K562 (cell line): ENCODE measurements around the gene VPS37D. TPM values are rescaled to one million over a fixed set of nuclear protein-coding genes. Genes with fewer than 3 reads are reported as not detected.

ENCODE experiments used
- BRCA1 ChIP-seq, 2 experiments: fragments of 450-650 bp in 1 of 2; sonication (generic) in 1 of 2; formaldehyde crosslinking in 1 of 2; IDR thresholded peaks; 2 replicates each; pipeline versions ENCODE4 v1.5.0 to v1.6.1; 2017 to 2020; ENCODE audit warnings: mild to moderate bottlenecking in 1 of 2, missing genetic modification reagents in 1 of 2
- EWSR1 ChIP-seq: fragments of 450-650 bp; IDR thresholded peaks from 2 replicates; pipeline ENCODE4 v1.6.1; 2018; ENCODE audit warnings: borderline replicate concordance, mild to moderate bottlenecking, low read depth, moderate library complexity; ENCODE audit not compliant: partially characterized antibody
- MXD1 ChIP-seq: fragments of 250-450 bp; sonication (Bioruptor Pico); IDR thresholded peaks from 2 replicates; pipeline ENCODE4 v1.8.0; 2021; ENCODE audit warnings: borderline replicate concordance, mild to moderate bottlenecking, moderate library complexity; ENCODE audit not compliant: poor library complexity, severe bottlenecking
- NCOA6 ChIP-seq: fragments of 450-650 bp; IDR thresholded peaks from 2 replicates; pipeline ENCODE4 v1.6.1; 2017; ENCODE audit warnings: mild to moderate bottlenecking
- PHF20 ChIP-seq: fragments of 450-650 bp; IDR thresholded peaks from 2 replicates; pipeline ENCODE4 v1.6.1; 2018; ENCODE audit not compliant: partially characterized antibody
- RBBP5 ChIP-seq: fragments of 200-600 bp; sonication (generic); IDR thresholded peaks from 2 replicates; pipeline ENCODE4 v1.6.1; 2012; ENCODE audit warnings: borderline replicate concordance, mild to moderate bottlenecking, low read length, control low read depth, inconsistent platforms; ENCODE audit not compliant: insufficient read depth, poor library complexity, severe bottlenecking
- SMARCE1 ChIP-seq: fragments of 450-650 bp; IDR thresholded peaks from 2 replicates; pipeline ENCODE4 v1.7.1; 2016; ENCODE audit warnings: mild to moderate bottlenecking
- TCF7L2 ChIP-seq: fragments of 150-350 bp; IDR thresholded peaks from 2 replicates; pipeline ENCODE4 v1.6.1; 2016; ENCODE audit warnings: low read depth, mild to moderate bottlenecking, low read length, moderate library complexity
- TEAD4 ChIP-seq, 2 experiments: sonication (generic) in 1 of 2; formaldehyde crosslinking in 1 of 2; IDR thresholded peaks; 2 replicates each; pipeline versions ENCODE4 v1.6.1 to v1.8.0; 2012 to 2022; ENCODE audit warnings: borderline replicate concordance in 1 of 2, inconsistent platforms in 1 of 2, low read length in 1 of 2, mild to moderate bottlenecking in 1 of 2, missing genetic modification reagents in 1 of 2
- WHSC1 ChIP-seq: IDR thresholded peaks from one replicate; pipeline ENCODE4 v1.6.1; 2012; ENCODE audit warnings: low read length, control low read depth, inconsistent platforms
- ZBTB1 ChIP-seq: sonication (generic); formaldehyde crosslinking; IDR thresholded peaks from 2 replicates; pipeline ENCODE4 v1.8.1; 2023; ENCODE audit warnings: missing genetic modification reagents, low read depth, mild to moderate bottlenecking, borderline replicate concordance
- ZBTB40 ChIP-seq, 2 experiments: fragments of 450-650 bp in 1 of 2; sonication (generic) in 1 of 2; formaldehyde crosslinking in 1 of 2; IDR thresholded peaks; 2 replicates each; pipeline versions ENCODE4 v1.7.1 to v1.9.0; 2016 to 2022; ENCODE audit warnings: inconsistent platforms in 1 of 2, mild to moderate bottlenecking in 1 of 2, missing genetic modification reagents in 1 of 2
- ZNF830 ChIP-seq: fragments of 250-450 bp; sonication (Bioruptor Pico); IDR thresholded peaks from 2 replicates; pipeline ENCODE4 v1.5.0; 2021; ENCODE audit warnings: mild to moderate bottlenecking
- polyA plus RNA-seq, 8 experiments: library from polyadenylated mRNA; depleted of rRNA in 4 of 8; stranded (reverse) in 5 of 8; unstranded in 3 of 8; fragments of >200 nt; fragmentation: Nextera tagmentation in 2 of 8; fragmentation: Illumina TruSeq in 1 of 8; extraction: Ambion mirVana in 2 of 8; extraction: Trizol in 1 of 8; gene quantifications; 2 replicates each; pipeline versions ENCODE4 v1.2.1 to v1.2.3, GENCODE V29; 2011 to 2014; ENCODE audit warnings: inconsistent platforms in 1 of 8, missing spikeins in 1 of 8
- total RNA-seq, 7 experiments: library from RNA; depleted of rRNA in 6 of 7; stranded (reverse); fragments of >200 nt in 6 of 7; fragmentation: Illumina TruSeq in 2 of 7; extraction: Trizol in 2 of 7; gene quantifications; 2 replicates each; pipeline versions ENCODE4 v1.2.1 to v1.2.3, GENCODE V29; 2011 to 2021; ENCODE audit warnings: low replicate concordance in 1 of 7

Gene VPS37D
- total and polyA plus RNA-seq, 9 of the 15 experiments (the other 6 are each of a cell fraction or from before 2014, with no cell fraction given): 0.25 to 2.3 (median 1.0) TPM; not detected in 3

GRCh38 chr7:73718905-73719805 lies 51.5 kb downstream of the VPS37D start, which contains the start of gene STX1A (continued):
- TF ChIP-seq TEAD4 (IDR thresholded peaks at IDR 0.05; ENCODE audit: low read length) (no peak), TEAD4 (CRISPR knock-in tag; IDR thresholded peaks at IDR 0.05; ENCODE audit: borderline replicate concordance) (no peak), RBBP5 (peak; percentile 57), NCOA6 (no peak), BRCA1 (IDR thresholded peaks at IDR 0.05) (no peak), BRCA1 (CRISPR knock-in tag; IDR thresholded peaks at IDR 0.05) (no peak), ZBTB40 (IDR thresholded peaks at IDR 0.05) (0 out of 2 replicates have a peak, but pooled peaks have one; percentile 17), ZBTB40 (CRISPR knock-in tag; IDR thresholded peaks at IDR 0.05) (no peak), MXD1 (CRISPR knock-in tag) (peak; percentile 42), ZBTB1 (peak; percentile 45; the same call in 1 of the 2 replicates), SMARCE1 (no peak), TCF7L2 (no peak), ZNF830 (CRISPR knock-in tag) (peak; percentile 25; the same call in 1 of the 2 replicates), EWSR1 (no peak), WHSC1 (no peak), PHF20 (peak; percentile 16)
